ENCODE measurements around the gene TSGA10IP.

DNA sequence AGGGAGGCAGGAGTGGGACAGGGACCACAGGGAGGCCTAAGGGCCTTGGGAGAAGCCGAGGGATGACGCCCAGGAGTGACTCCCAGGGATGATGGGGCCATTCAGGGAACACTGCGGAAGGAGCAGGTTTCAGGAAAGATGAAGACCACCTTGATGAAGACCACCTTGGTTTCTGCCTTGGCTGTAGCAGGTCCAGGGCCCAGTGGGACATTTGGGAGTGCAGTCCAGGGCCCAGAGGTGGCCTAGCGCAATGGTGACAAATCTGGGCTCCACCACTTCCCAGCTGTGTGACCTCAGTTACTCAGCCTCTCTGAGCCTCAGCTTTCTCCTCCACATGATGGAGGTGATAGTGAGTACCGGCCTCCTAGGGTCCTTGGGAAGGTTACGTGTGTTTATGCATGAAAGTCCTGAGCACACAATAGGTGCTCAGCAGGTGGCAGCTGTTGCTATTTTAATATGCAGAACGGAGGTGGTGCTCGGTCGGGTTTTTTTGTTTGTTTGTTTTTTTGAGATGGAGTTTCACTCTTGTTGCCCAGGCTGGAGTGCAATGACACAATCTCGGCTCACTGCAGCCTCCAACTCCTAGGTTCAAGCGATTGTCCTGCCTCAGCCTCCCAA lies 770 bp downstream of the TSGA10IP start:
- TF ChIP-seq, protein P1, sequence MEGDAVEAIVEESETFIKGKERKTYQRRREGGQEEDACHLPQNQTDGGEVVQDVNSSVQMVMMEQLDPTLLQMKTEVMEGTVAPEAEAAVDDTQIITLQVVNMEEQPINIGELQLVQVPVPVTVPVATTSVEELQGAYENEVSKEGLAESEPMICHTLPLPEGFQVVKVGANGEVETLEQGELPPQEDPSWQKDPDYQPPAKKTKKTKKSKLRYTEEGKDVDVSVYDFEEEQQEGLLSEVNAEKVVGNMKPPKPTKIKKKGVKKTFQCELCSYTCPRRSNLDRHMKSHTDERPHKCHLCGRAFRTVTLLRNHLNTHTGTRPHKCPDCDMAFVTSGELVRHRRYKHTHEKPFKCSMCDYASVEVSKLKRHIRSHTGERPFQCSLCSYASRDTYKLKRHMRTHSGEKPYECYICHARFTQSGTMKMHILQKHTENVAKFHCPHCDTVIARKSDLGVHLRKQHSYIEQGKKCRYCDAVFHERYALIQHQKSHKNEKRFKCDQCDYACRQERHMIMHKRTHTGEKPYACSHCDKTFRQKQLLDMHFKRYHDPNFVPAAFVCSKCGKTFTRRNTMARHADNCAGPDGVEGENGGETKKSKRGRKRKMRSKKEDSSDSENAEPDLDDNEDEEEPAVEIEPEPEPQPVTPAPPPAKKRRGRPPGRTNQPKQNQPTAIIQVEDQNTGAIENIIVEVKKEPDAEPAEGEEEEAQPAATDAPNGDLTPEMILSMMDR (conservative IDR thresholded peaks at IDR 0.05; ENCODE audit: low read depth in 2 of 2): no peak
- TF ChIP-seq POLR2AphosphoS5 (IDR thresholded peaks at IDR 0.05; ENCODE audit: low read depth): no peak
- TF ChIP-seq JUNB (IDR thresholded peaks at IDR 0.05; ENCODE audit: unreplicated experiment): no peak
- no peak for TF ChIP-seq EZH2phosphoT487 (IDR thresholded peaks at IDR 0.05; ENCODE audit: unreplicated experiment)
- no peak for TF ChIP-seq EZH2 (IDR thresholded peaks at IDR 0.05; ENCODE audit: low read depth, unreplicated experiment)
- TF ChIP-seq ZNF331 (CRISPR knock-in tag; IDR thresholded peaks at IDR 0.05; ENCODE audit: low read depth): no peak
- TF ChIP-seq, protein P2, sequence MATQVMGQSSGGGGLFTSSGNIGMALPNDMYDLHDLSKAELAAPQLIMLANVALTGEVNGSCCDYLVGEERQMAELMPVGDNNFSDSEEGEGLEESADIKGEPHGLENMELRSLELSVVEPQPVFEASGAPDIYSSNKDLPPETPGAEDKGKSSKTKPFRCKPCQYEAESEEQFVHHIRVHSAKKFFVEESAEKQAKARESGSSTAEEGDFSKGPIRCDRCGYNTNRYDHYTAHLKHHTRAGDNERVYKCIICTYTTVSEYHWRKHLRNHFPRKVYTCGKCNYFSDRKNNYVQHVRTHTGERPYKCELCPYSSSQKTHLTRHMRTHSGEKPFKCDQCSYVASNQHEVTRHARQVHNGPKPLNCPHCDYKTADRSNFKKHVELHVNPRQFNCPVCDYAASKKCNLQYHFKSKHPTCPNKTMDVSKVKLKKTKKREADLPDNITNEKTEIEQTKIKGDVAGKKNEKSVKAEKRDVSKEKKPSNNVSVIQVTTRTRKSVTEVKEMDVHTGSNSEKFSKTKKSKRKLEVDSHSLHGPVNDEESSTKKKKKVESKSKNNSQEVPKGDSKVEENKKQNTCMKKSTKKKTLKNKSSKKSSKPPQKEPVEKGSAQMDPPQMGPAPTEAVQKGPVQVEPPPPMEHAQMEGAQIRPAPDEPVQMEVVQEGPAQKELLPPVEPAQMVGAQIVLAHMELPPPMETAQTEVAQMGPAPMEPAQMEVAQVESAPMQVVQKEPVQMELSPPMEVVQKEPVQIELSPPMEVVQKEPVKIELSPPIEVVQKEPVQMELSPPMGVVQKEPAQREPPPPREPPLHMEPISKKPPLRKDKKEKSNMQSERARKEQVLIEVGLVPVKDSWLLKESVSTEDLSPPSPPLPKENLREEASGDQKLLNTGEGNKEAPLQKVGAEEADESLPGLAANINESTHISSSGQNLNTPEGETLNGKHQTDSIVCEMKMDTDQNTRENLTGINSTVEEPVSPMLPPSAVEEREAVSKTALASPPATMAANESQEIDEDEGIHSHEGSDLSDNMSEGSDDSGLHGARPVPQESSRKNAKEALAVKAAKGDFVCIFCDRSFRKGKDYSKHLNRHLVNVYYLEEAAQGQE (IDR thresholded peaks at IDR 0.05; ENCODE audit: unreplicated experiment): no peak
- no peak for TF ChIP-seq STAT1 (IDR thresholded peaks at IDR 0.05; ENCODE audit: unreplicated experiment)
